ENCODE results near the gene ZMYND11. TPM values are rescaled to one million over a fixed set of nuclear protein-coding genes. Genes with fewer than 3 reads are reported as not detected.
A peak's percentile ranks its signal among the peaks of the same experiment; 100 is the strongest.

Gene ZMYND11
- total and polyA plus RNA-seq, 2 of the 13 experiments (the other 11 are each of a cell fraction or from before 2014, with no cell fraction given) = 17.5 to 38.7 TPM

DNA sequence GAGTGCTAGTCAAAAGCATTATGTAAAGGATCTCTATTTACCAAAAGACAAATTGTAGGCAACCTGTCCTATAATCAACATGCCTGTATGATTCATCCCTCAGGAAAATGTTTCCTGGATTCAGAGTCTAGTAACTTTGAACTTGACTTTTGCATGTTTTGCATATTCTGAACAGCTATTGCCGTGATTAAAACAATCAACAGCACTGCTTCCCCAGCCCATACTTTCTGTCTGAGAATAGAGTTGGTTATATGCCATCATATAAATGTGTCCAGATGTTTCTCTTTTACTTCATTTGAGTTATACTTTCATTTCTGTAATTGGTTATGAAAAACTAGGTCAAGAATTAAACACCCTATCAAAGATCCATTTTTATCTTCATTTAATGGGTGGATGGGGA, 83.5 kb downstream of the ZMYND11 start:
- no peak for ATAC-seq

DNA sequence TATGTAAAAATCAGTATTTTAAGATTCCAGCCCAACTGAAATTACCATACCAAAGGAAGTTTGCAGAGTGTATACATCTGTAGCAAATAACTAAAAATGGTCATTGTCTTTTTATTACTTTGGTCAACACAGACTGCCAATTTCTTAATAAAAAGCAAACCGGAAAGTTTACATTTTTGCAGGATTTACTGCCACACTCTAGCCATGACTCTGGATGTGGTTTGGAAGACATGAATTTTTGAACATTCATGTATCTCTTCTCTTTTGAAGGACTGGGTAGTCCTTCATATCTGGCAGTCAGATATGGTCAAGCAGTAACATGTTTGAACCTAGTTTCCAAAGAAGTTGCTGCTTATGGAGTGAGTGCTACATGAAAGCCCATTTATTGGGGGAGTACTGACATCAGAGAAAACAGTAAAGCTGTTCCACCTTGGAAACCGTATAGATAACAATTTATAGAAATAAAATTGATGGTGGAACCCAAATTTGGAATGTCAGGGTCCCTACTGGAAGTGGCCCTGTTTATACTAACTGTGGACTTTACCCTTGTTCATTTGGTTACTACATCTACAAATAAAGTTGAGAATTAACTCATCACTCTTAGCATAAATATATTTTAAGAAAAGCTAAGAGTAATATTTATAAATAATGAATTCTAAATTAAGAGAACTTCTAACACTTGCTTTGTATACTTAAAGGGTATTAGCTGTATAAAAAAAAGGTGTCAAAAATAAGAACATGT, 84.6 kb downstream of the ZMYND11 start:
- DNase-seq (ENCODE audit: low spot score) (no peak), ATAC-seq (no peak), FAIRE-seq (no peak)
- 86% methylated on average over 2 of the region's 2 CpGs for WGBS (ENCODE audit: low lambda C conversion rate)
- no peaks in the 10 kb centered on the region for H3K9me3 ChIP-seq (ENCODE audit: low read length)
- H3K4me1 ChIP-seq (ENCODE audit: insufficient read depth, low read length) = peaks cover 15% of the 10 kb centered on the region; the same call in 1 of the 2 replicates
- no peaks in the 10 kb centered on the region for H4K20me1 ChIP-seq (ENCODE audit: insufficient read depth, low read length)
- no TSS peak for BruUV-seq (replicated peaks)
- H3K36me3 ChIP-seq (replicated peaks in 1 of 2; ENCODE audit: control insufficient read depth in 1 of 2, insufficient read depth in 2 of 2, low read length in 2 of 2) = peaks cover 0 to 5% of the 10 kb centered on the region in 2 experiments; a peak in 2 of 5 replicates
- ChIA-PET CTCF (ENCODE audit: low intra/inter-chr PET ratio, low total read pairs) (no interaction called here), POLR2A (no interaction called here)
- no peak overlapping the region for H2AFZ ChIP-seq (ENCODE audit: low read length)
- no peak overlapping the region for H3K4me2 ChIP-seq (ENCODE audit: low read depth, low read length)
- no peaks in the 10 kb centered on the region for H3K27me3 ChIP-seq (ENCODE audit: control insufficient read depth in 1 of 2, insufficient read depth in 2 of 2, low read length in 2 of 2)
- no peaks in the 10 kb centered on the region for H3K79me2 ChIP-seq (ENCODE audit: insufficient read depth, low read length)
- no peak overlapping the region for H3K4me3 ChIP-seq (replicated peaks in 1 of 3; ENCODE audit: insufficient read depth in 1 of 3, low read depth in 2 of 3, low read length in 3 of 3)
- in situ Hi-C loops (cut with HindIII; ENCODE audit: extremely low pct_ligation_motif_present, low pct_unique_long_range_greater_than_20kb) (no loop called here), intact Hi-C loops (cut with micrococcal nuclease; ENCODE audit: unreplicated experiment) (no loop called here)
- H3K27ac ChIP-seq (ENCODE audit: extremely low read length, insufficient read depth, low read length) = no peak overlapping the region
- H3K9ac ChIP-seq (ENCODE audit: insufficient read depth, low read depth, low read length) = no peak overlapping the region
- TF ChIP-seq ZNF883 (CRISPR knock-in tag; IDR thresholded peaks at IDR 0.05; ENCODE audit: not compliant biosample characterization) (no peak), SAP130 (CRISPR knock-in tag; IDR thresholded peaks at IDR 0.05; ENCODE audit: low read depth) (no peak), MYNN (CRISPR knock-in tag; IDR thresholded peaks at IDR 0.05; ENCODE audit: low read depth) (no peak), ZNF563 (CRISPR knock-in tag; IDR thresholded peaks at IDR 0.05) (no peak), XBP1 (CRISPR knock-in tag; IDR thresholded peaks at IDR 0.05) (no peak), CENPT (CRISPR knock-in tag; IDR thresholded peaks at IDR 0.05; ENCODE audit: low read depth) (no peak), NFE2 (CRISPR knock-in tag; IDR thresholded peaks at IDR 0.05) (no peak), MATR3 (CRISPR knock-in tag; IDR thresholded peaks at IDR 0.05) (no peak), TBL1XR1 (IDR thresholded peaks at IDR 0.05; ENCODE audit: borderline replicate concordance, low read length, partially characterized antibody) (no peak), EP300 (IDR thresholded peaks at IDR 0.05; ENCODE audit: low read depth in 2 of 2, low read length in 2 of 2) (no peak), EP300 (CRISPR knock-in tag; IDR thresholded peaks at IDR 0.05; ENCODE audit: borderline replicate concordance) (no peak), HNRNPH1 (optimal IDR thresholded peaks at IDR 0.05; ENCODE audit: low read depth, low read length) (no peak), MEIS1 (CRISPR knock-in tag; IDR thresholded peaks at IDR 0.05; ENCODE audit: borderline replicate concordance) (no peak)

More for the DNA sequence above, 83.5 kb downstream of the ZMYND11 start:
- FAIRE-seq = no peak
- Histone ChIP-seq H3K36me3 (replicated peaks in 1 of 2; ENCODE audit: control insufficient read depth in 1 of 2, insufficient read depth in 2 of 2, low read length in 2 of 2) (peaks cover 0 to 5% of the 10 kb centered on the region in 2 experiments; a peak in 2 of 5 replicates), H3K27ac (ENCODE audit: extremely low read length, insufficient read depth, low read length) (no peak overlapping the region), H3K4me2 (ENCODE audit: low read depth, low read length) (no peak overlapping the region), H4K20me1 (ENCODE audit: insufficient read depth, low read length) (no peaks in the 10 kb centered on the region), H3K9me3 (ENCODE audit: low read length) (no peaks in the 10 kb centered on the region), H3K4me1 (ENCODE audit: insufficient read depth, low read length) (peaks cover 15% of the 10 kb centered on the region; the same call in 1 of the 2 replicates), H2AFZ (ENCODE audit: low read length) (no peak overlapping the region), H3K79me2 (ENCODE audit: insufficient read depth, low read length) (no peaks in the 10 kb centered on the region), H3K9ac (ENCODE audit: insufficient read depth, low read depth, low read length) (no peak overlapping the region), H3K27me3 (ENCODE audit: control insufficient read depth in 1 of 2, insufficient read depth in 2 of 2, low read length in 2 of 2) (no peaks in the 10 kb centered on the region), H3K4me3 (replicated peaks in 1 of 3; ENCODE audit: insufficient read depth in 1 of 3, low read depth in 2 of 3, low read length in 3 of 3) (no peak overlapping the region)
- CTCF ChIA-PET (ENCODE audit: low intra/inter-chr PET ratio, low total read pairs) = no interaction called here
- intact Hi-C loops (cut with micrococcal nuclease; ENCODE audit: unreplicated experiment) = no loop called here
- in situ Hi-C loops (cut with HindIII; ENCODE audit: extremely low pct_ligation_motif_present, low pct_unique_long_range_greater_than_20kb) = no loop called here
- TF ChIP-seq, protein P1, sequence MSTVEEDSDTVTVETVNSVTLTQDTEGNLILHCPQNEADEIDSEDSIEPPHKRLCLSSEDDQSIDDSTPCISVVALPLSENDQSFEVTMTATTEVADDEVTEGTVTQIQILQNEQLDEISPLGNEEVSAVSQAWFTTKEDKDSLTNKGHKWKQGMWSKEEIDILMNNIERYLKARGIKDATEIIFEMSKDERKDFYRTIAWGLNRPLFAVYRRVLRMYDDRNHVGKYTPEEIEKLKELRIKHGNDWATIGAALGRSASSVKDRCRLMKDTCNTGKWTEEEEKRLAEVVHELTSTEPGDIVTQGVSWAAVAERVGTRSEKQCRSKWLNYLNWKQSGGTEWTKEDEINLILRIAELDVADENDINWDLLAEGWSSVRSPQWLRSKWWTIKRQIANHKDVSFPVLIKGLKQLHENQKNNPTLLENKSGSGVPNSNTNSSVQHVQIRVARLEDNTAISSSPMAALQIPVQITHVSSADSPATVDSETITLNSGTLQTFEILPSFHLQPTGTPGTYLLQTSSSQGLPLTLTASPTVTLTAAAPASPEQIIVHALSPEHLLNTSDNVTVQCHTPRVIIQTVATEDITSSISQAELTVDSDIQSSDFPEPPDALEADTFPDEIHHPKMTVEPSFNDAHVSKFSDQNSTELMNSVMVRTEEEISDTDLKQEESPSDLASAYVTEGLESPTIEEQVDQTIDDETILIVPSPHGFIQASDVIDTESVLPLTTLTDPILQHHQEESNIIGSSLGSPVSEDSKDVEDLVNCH (CRISPR knock-in tag; IDR thresholded peaks at IDR 0.05) = no peak
- TF ChIP-seq SKI (IDR thresholded peaks at IDR 0.05; ENCODE audit: partially characterized antibody) = peak; percentile 60
- POLR2A ChIA-PET = no interaction called here
- no TSS peak for BruUV-seq (replicated peaks)
- WGBS (ENCODE audit: low lambda C conversion rate) = 95% methylated on average over 1 of the region's 1 CpG
- no peak for DNase-seq (ENCODE audit: low spot score)

Measured in HepG2 (cell line).